Left colon (tissue), 2 donors: ENCODE measurements around the gene TBX2. TPM values are rescaled to one million over a fixed set of nuclear protein-coding genes. Genes with fewer than 3 reads are reported as not detected.
"Not testable (repeated sequence)": the region's sequence is repeated elsewhere in the genome, so short reads cannot be mapped to it uniquely, and the experiment has no call there.

Source experiments
- ATAC-seq: fragments of 200-7000 bp; cut with Tn5 transposase; one replicate; pipeline ENCODE4 v1.9.1; 2020; ENCODE audit warnings: mild to moderate bottlenecking, moderate library complexity
- DNase-seq, 2 donors: peaks; one replicate each; pipeline ENCODE4 v3.0.0-alpha.2; 2020
- intact Hi-C, 2 donors: fragments of 100-400 bp; cut with DNase I in 1 of 2; cut with micrococcal nuclease in 1 of 2; formaldehyde crosslinking; loops; one replicate each; pipeline versions ENCODE4 v1.11.2 to v1.14.0; 2022; cut with DNase I, micrococcal nuclease
- total RNA-seq, 2 donors: library from RNA; stranded (reverse); fragmentation: NEBNext Ultra II Directional; extraction: Animal tissue kit (Norgen Biotek cat#: 25700); gene quantifications; one replicate each; pipeline ENCODE4 v1.2.1, GENCODE V29; 2021
- donor health status: DM: no; HTN: no; CAD: no.
- donor health status: DM: yes; HTN: yes; CAD: no.

The TBX2 gene
- total RNA-seq, 2 donors from 2014 or later, result 5.8 to 11.7 TPM

- intact Hi-C loops, DNase-seq, ATAC-seq: not testable (repeated sequence)
Measured at GRCh38 chr17:61441507-61441906, 41.9 kb downstream of the TBX2 start.

DNA sequence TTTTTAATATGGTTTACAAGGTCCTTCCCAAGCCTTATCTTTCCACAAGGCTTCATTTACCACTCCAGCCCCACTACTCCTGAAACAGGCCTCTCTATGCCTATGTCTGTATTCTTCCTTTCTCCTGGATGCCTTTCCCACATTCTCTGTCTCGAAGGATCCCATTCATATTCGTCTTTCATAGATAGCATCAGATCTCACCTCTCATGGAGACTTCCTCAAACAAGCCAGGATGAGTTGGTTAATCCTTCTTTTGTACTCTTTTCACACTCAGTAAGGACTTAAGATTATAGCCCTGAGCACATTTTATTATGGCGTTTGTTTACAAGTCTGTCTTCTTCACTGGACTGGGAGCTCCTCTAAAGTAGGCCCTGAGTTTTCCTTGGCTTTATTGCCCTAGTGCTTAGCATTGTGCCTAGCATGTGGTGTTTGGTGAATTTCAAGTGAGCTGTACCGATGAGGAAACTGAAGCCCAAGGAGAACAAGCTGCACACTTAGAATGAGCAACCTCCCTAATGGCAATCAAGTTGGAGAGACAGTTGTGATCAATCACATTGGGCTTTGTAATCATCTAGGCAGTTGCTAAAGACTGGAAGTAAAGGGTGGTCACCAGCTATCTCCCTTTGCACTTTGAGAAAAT, 42.6 kb downstream of the TBX2 start:
- no peak for ATAC-seq
- no peak for DNase-seq
- intact Hi-C loops, result no loop called here

DNA sequence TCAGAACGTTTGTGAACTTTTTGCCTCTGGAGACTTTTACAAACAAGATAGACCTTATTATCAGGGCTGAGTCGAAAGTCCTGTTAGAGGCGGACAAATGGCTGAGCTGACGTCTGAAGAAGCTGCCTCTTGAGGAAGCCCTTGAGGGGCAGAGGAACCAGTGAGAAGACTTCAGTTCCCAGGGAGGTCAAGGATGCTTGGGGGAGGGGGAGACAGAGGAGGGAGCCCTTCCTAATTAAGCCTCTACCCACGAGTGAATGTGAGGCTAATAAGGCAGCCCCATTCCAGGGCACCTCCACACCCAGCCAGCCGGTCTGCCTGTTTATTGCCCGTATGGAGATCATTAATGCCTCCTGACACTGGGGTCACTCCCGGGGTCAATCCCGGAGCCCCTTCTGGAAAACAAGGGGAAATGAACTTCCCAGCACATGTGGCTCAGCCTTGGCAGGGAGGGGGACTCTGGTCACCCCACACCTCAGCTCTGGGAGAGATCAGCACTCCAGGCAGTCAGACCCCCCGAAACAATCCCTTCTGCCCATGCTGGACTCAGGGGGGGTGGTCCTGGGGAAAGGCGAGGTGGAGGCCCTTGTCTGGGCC, 43.3 kb downstream of the TBX2 start:
- intact Hi-C loops, result no loop called here
- DNase-seq, result no peak
- ATAC-seq, result no peak

- DNase-seq, result no peak
- intact Hi-C loops, result no loop called here
- no peak for ATAC-seq
Measured at GRCh38 chr17:61443475-61443882, 43.8 kb downstream of the TBX2 start.

GRCh38 chr17:61444075-61444474, 44.4 kb downstream of the TBX2 start:
- no peak for DNase-seq
- intact Hi-C loops, result no loop called here
- no peak for ATAC-seq

DNA sequence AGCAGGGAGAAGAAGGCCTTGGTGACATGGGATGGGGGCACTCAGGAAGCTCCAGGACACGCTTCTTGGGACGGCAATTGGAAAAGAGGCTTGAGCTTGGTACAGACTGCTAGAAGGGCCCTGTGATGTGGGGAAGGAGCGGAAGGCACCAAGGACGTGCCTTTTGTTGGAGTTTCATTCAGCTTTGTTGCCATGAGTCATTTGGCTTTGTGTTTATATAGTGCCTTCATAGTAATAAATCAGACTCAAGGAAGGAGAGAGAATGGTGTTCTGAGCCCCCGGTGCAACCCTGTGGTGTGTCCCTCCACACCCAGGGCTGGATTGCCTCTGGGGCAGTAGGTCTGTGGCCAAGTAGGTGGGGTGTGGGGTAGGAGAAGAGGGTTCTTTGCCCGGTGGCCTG, 45.2 kb downstream of the TBX2 start:
- intact Hi-C loops, result no loop called here
- ATAC-seq (peak; percentile 65), DNase-seq (no peak)

- ATAC-seq, result no peak
- intact Hi-C loops, result no loop called here
- no peak for DNase-seq
Measured at GRCh38 chr17:61447358-61447757, 47.7 kb downstream of the TBX2 start.

- DNase-seq (no peak), ATAC-seq (no peak)
- intact Hi-C loops, result no loop called here
Measured at GRCh38 chr17:61448042-61448441, 48.4 kb downstream of the TBX2 start.

- intact Hi-C loops, ATAC-seq: not testable (repeated sequence)
Measured at GRCh38 chr17:61449140-61449539, 49.5 kb downstream of the TBX2 start.

GRCh38 chr17:61449707-61450640, 50.3 kb downstream of the TBX2 start:
- intact Hi-C loops, result no loop called here
- ATAC-seq, result no peak
- DNase-seq, result no peak

More at GRCh38 chr17:61449140-61449539, 49.5 kb downstream of the TBX2 start:
- DNase-seq, result not testable (repeated sequence)

- intact Hi-C loops, result no loop called here
- ATAC-seq (no peak), DNase-seq (no peak)
Measured at GRCh38 chr17:61450641-61451537, 51.2 kb downstream of the TBX2 start.

DNA sequence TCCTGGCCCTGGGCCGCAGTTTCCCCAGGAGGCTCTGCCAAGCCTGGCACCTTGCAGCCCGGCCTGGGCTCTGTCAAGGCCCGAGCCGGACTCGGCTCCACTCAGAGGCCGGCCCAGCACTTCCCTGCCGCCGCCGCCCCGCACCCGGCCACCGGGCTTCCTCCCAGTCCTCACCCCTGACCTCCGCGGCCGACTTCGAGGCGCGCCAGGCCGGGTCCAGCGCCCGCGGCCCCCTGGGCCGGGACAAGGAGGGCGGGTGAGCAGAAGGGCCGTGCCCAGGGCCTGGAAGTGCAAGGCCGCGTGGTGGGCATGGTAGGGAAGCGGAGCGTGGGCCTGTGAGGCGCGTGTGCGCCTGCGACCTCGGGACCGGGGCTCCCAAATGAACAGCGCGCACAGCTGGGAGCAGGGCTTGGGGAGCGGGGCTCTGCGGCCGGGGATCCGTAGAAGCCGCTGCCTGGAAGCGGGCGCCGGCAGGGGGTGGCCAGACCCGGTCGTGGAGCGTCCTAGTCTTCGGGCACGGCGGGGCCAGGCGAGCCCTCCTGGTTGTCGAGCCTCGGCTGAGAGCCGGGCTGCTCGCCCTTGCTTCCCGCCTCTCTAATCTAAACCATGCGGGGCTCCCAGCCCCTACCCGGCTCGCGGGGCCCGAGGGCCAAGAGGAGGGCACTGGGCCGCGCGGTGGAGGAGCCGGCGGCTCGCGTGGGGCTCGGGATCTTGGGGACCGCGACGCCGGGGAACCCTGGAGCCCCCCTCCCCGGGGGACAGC, 52.1 kb downstream of the TBX2 start:
- ATAC-seq, result peak; percentile 29
- no peak for DNase-seq
- intact Hi-C loops, result no loop called here

DNA sequence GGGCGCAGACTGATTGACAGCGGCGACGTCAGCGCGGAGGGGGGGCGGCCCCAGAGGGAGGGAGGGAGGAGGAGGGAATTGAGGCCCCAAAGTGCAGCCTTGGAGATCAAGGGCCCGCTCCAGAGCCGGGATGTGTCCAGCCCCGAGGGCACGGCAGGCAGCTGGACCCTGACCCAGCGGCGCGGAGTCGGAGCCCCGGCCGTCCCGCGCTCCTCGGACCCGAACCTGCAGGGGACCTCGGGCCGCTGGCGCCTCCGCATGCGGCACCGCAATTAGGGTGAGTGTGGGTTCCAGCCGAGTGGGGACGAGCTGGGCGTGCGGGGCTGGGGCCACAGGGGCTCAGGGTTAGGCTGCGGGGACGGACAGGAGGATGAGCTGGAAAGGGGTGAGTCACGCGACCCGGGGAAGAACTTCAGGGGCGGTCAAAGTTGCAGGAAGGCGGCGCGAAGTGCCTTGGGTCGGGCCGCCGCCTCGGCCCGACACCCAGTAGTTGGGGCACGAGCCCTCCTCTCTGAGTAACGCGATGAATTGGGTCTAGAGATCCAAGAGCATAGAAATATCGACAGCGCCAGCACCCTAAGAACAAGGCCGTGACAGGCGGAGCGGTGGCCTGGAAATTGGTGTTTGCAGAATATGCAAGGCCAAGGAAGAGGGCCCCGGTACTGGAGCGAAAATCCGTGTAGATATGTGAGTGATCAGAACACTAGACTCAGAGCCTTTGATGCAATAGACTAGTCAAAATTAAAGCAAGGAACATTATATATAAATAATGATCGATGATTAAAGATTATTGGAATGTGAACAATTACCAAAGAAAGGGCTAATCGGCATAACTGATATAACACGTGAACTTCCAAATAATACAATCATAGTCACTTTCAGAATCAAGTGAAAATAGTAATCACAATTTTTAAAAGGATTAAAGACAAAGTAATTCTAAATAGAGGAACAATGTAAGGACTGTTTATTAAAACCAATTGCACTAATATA, 53.0 kb downstream of the TBX2 start, which contains the start of gene TBX4:
TSS of gene TBX4 (plus strand) at position 122 of the 990 bp plus-strand sequence. CDS start 4,069 bp downstream, outside the sequence.
- DNase-seq, result no peak
- no peak for ATAC-seq
- intact Hi-C loops, result no loop called here

GRCh38 chr17:61453566-61454380, 54.1 kb downstream of the TBX2 start:
- no peak for DNase-seq
- intact Hi-C loops, result no loop called here

GRCh38 chr17:61454381-61455323, 55.0 kb downstream of the TBX2 start:
- intact Hi-C loops, result no loop called here
- DNase-seq, result no peak
- ATAC-seq, result peak; percentile 64

More at GRCh38 chr17:61453566-61454380, 54.1 kb downstream of the TBX2 start:
- no peak for ATAC-seq
